GM23338 (cell line): ENCODE data around the gene RNU1-1. TPM values are rescaled to one million over a fixed set of nuclear protein-coding genes. Genes with fewer than 3 reads are reported as not detected.
A peak's percentile ranks its signal among the peaks of the same experiment; 100 is the strongest.
"Not testable (repeated sequence)": the region's sequence is repeated elsewhere in the genome, so short reads cannot be mapped to it uniquely, and the experiment has no call there.

ENCODE experiments used
- ATAC-seq: fragments of 200-7000 bp; cut with Tn5 transposase; 3 replicates; pipeline ENCODE4 v1.9.1; 2020
- DNase-seq: peaks from one replicate; pipeline ENCODE4 v3.0.0-alpha.2; 2015; ENCODE audit warnings: low spot score
- H2AFZ ChIP-seq: fragments of 200-600 bp; sonication (generic); 2 replicates; pipeline ENCODE4 v1.8.0; 2016; ENCODE audit warnings: antibody characterized with exemption, mild to moderate bottlenecking, moderate library complexity
- H3F3A ChIP-seq: fragments of 200-600 bp; sonication (generic); replicated peaks from 2 replicates; pipeline ENCODE4 v1.8.0; 2017; ENCODE audit warnings: antibody characterized with exemption, mixed run types, low read depth
- H3K27ac ChIP-seq: fragments of 200-600 bp; sonication (generic); 2 replicates; pipeline ENCODE4 v1.6.1; 2016; ENCODE audit warnings: low read depth
- H3K27me3 ChIP-seq: fragments of 200-600 bp; sonication (generic); 2 replicates; pipeline ENCODE4 v1.8.0; 2016; ENCODE audit warnings: mild to moderate bottlenecking, mixed run types, moderate library complexity; ENCODE audit not compliant: insufficient read depth
- H3K36me3 ChIP-seq: fragments of 200-600 bp; sonication (generic); 2 replicates; pipeline ENCODE4 v1.8.0; 2016; ENCODE audit warnings: mild to moderate bottlenecking; ENCODE audit not compliant: insufficient read depth
- H3K4me1 ChIP-seq: fragments of 200-600 bp; sonication (generic); 2 replicates; pipeline ENCODE4 v1.8.0; 2016; ENCODE audit warnings: mild to moderate bottlenecking, moderate library complexity; ENCODE audit not compliant: insufficient read depth
- H3K4me2 ChIP-seq: fragments of 200-600 bp; sonication (generic); 2 replicates; pipeline ENCODE4 v1.7.1; 2017; ENCODE audit warnings: mixed run types
- H3K4me3 ChIP-seq: fragments of 200-600 bp; sonication (generic); 2 replicates; pipeline ENCODE4 v1.6.1; 2016; ENCODE audit warnings: mixed run types
- H3K79me2 ChIP-seq: fragments of 200-600 bp; sonication (generic); replicated peaks from 2 replicates; pipeline ENCODE4 v1.8.0; 2017; ENCODE audit warnings: mild to moderate bottlenecking; ENCODE audit not compliant: insufficient read depth
- H3K9me2 ChIP-seq: fragments of 200-600 bp; sonication (generic); 2 replicates; pipeline ENCODE4 v1.8.0; 2017; ENCODE audit not compliant: insufficient read depth
- H4K20me1 ChIP-seq: fragments of 200-600 bp; sonication (generic); replicated peaks from 2 replicates; pipeline ENCODE4 v1.8.0; 2017; ENCODE audit warnings: mild to moderate bottlenecking; ENCODE audit not compliant: insufficient read depth
- H3K27ac Mint-ChIP-seq: 2 replicates; pipeline ENCODE4 v1.8.0; 2020; ENCODE audit warnings: inconsistent platforms, mild to moderate bottlenecking, moderate library complexity, mixed read lengths
- H3K27me3 Mint-ChIP-seq: 3 replicates; pipeline ENCODE4 v1.8.0; 2022; ENCODE audit warnings: low read depth, mild to moderate bottlenecking, moderate library complexity, mixed read lengths, inconsistent platforms; ENCODE audit not compliant: insufficient read depth, poor library complexity
- H3K36me3 Mint-ChIP-seq: 3 replicates; pipeline ENCODE4 v1.8.0; 2021; ENCODE audit warnings: low read depth, mild to moderate bottlenecking, inconsistent platforms, moderate library complexity, mixed read lengths
- H3K4me1 Mint-ChIP-seq: 3 replicates; pipeline ENCODE4 v1.8.0; 2020; ENCODE audit warnings: mild to moderate bottlenecking, inconsistent platforms, mixed read lengths
- H3K4me3 Mint-ChIP-seq: 3 replicates; pipeline ENCODE4 v1.8.0; 2021; ENCODE audit warnings: moderate library complexity, mild to moderate bottlenecking, inconsistent platforms, mixed read lengths
- H3K9me3 Mint-ChIP-seq: 3 replicates; pipeline ENCODE4 v1.8.0; 2020; ENCODE audit warnings: moderate library complexity, mild to moderate bottlenecking, inconsistent platforms, mixed read lengths
- CREB1 ChIP-seq: fragments of 250-450 bp; sonication (Bioruptor Pico); IDR thresholded peaks from 2 replicates; pipeline ENCODE4 v1.5.0; 2020; ENCODE audit warnings: low read depth, mild to moderate bottlenecking, moderate library complexity
- ETS1 ChIP-seq: IDR thresholded peaks from 2 replicates; pipeline ENCODE4 v1.6.1; 2016; ENCODE audit warnings: antibody characterized with exemption
- POLR2AphosphoS5 ChIP-seq: IDR thresholded peaks from 2 replicates; pipeline ENCODE4 v1.6.1; 2016; ENCODE audit warnings: antibody characterized with exemption, low read depth
- long read RNA-seq: library from polyadenylated mRNA; unstranded; transcript quantifications from one replicate; pipeline ENCODE4 v2.0.0, GENCODE V29; 2020; ENCODE audit not compliant: unreplicated experiment
- polyA plus RNA-seq: library from polyadenylated mRNA; unstranded; fragments of >200 nt; fragmentation: Nextera tagmentation; extraction: Ambion mirVana; gene quantifications from 2 replicates; pipeline ENCODE4 v1.2.1, GENCODE V29; 2016
- total RNA-seq: library from RNA; depleted of rRNA; stranded (reverse); fragments of >200 nt; shearing (Covaris generic); gene quantifications from 2 replicates; pipeline ENCODE4 v1.2.3, GENCODE V29; 2014; rRNA removed

RNU1-1 gene
- total RNA-seq: under 0.01 TPM in 1 of 2 replicates, not detected in the other
- not detected in 2 replicates for polyA plus RNA-seq
- long read RNA-seq: 0 reads

- H3K9me3 Mint-ChIP-seq, H3K4me1 ChIP-seq, H3K27ac Mint-ChIP-seq, H3K27me3 ChIP-seq, H3K79me2 ChIP-seq, DNase-seq, H3K4me1 Mint-ChIP-seq, H3K27me3 Mint-ChIP-seq, H3K4me3 Mint-ChIP-seq, H4K20me1 ChIP-seq, H2AFZ ChIP-seq, H3K36me3 ChIP-seq, H3K36me3 Mint-ChIP-seq, H3K9me2 ChIP-seq, H3F3A ChIP-seq: not testable (repeated sequence)
- TF ChIP-seq CREB1 (CRISPR knock-in tag) (peak; percentile 77), ETS1 (peak; percentile 53; the same call in 1 of the 2 replicates), POLR2AphosphoS5 (0 out of 2 replicates have a peak, but pooled peaks have one; percentile 65)
- peak within 1 kb of the TSS; percentile 79 for H3K4me2 ChIP-seq
- H3K27ac ChIP-seq: peak within 1 kb of the TSS; percentile 89; the same call in 1 of the 2 replicates
- H3K4me3 ChIP-seq: peak within 1 kb of the TSS; percentile 59
- ATAC-seq: peak; percentile 53
These were observed at the start of gene RNU1-1 for GRCh38 chr1:16514107-16515055. RNU1-1 (minus strand) TSS chr1:16514285.

- H3K9me3 Mint-ChIP-seq, H3K4me3 ChIP-seq, H2AFZ ChIP-seq, H3K4me2 ChIP-seq, H3K27ac Mint-ChIP-seq, DNase-seq, H3K79me2 ChIP-seq, H3K27ac ChIP-seq, H3K4me3 Mint-ChIP-seq, H4K20me1 ChIP-seq, ATAC-seq, H3K4me1 ChIP-seq, H3F3A ChIP-seq, H3K27me3 ChIP-seq, H3K4me1 Mint-ChIP-seq, H3K36me3 ChIP-seq, H3K9me2 ChIP-seq, H3K36me3 Mint-ChIP-seq, H3K27me3 Mint-ChIP-seq: not testable (repeated sequence)
These were observed 47.0 kb upstream of the RNU1-1 start for GRCh38 chr1:16561035-16561434.

GRCh38 chr1:16560498-16560897 lies 46.4 kb upstream of the RNU1-1 start:
- not testable (repeated sequence) for H3K4me1 Mint-ChIP-seq, H3K27ac Mint-ChIP-seq, H3K36me3 ChIP-seq, H3K4me2 ChIP-seq, H3K9me2 ChIP-seq, ATAC-seq, H3K27ac ChIP-seq, H2AFZ ChIP-seq, H3K36me3 Mint-ChIP-seq, H3K79me2 ChIP-seq, H3K9me3 Mint-ChIP-seq, H4K20me1 ChIP-seq, H3K4me3 Mint-ChIP-seq, H3F3A ChIP-seq, H3K4me1 ChIP-seq, H3K27me3 Mint-ChIP-seq, H3K4me3 ChIP-seq, DNase-seq, H3K27me3 ChIP-seq

GRCh38 chr1:16559688-16560087 lies 45.6 kb upstream of the RNU1-1 start:
- H3K36me3 ChIP-seq: not testable (repeated sequence)

GRCh38 chr1:16557034-16557433 lies 42.9 kb upstream of the RNU1-1 start:
- H3K27me3 Mint-ChIP-seq, H3K27ac ChIP-seq, H3K4me2 ChIP-seq, H3K36me3 ChIP-seq, H3K79me2 ChIP-seq, H3K4me1 Mint-ChIP-seq, H3K27ac Mint-ChIP-seq, H3K36me3 Mint-ChIP-seq, H4K20me1 ChIP-seq, H3K4me3 Mint-ChIP-seq, H3K4me3 ChIP-seq, DNase-seq, H3K9me2 ChIP-seq, H3K27me3 ChIP-seq, H3K9me3 Mint-ChIP-seq, ATAC-seq, H2AFZ ChIP-seq, H3K4me1 ChIP-seq, H3F3A ChIP-seq: not testable (repeated sequence)

More at GRCh38 chr1:16559688-16560087, 45.6 kb upstream of the RNU1-1 start:
- not testable (repeated sequence) for H3K4me2 ChIP-seq, H3K9me2 ChIP-seq, H3K4me1 ChIP-seq, H3K79me2 ChIP-seq, DNase-seq, H3K27ac Mint-ChIP-seq, H3F3A ChIP-seq, H3K9me3 Mint-ChIP-seq, H4K20me1 ChIP-seq, H3K27ac ChIP-seq, H3K27me3 ChIP-seq, H3K36me3 Mint-ChIP-seq, H2AFZ ChIP-seq, H3K4me3 ChIP-seq, H3K4me1 Mint-ChIP-seq, H3K4me3 Mint-ChIP-seq, H3K27me3 Mint-ChIP-seq
- peak; percentile 25; the same call in 2 of the 3 replicates for ATAC-seq

- H3K9me2 ChIP-seq, H3K36me3 ChIP-seq, H3K4me1 Mint-ChIP-seq, H3K79me2 ChIP-seq, H3K36me3 Mint-ChIP-seq, H3K27ac Mint-ChIP-seq, ATAC-seq, H3K4me3 ChIP-seq, H3F3A ChIP-seq, DNase-seq, H3K4me3 Mint-ChIP-seq, H3K9me3 Mint-ChIP-seq, H2AFZ ChIP-seq, H3K27me3 Mint-ChIP-seq, H3K27ac ChIP-seq, H4K20me1 ChIP-seq, H3K4me2 ChIP-seq, H3K4me1 ChIP-seq, H3K27me3 ChIP-seq: not testable (repeated sequence)
These were observed 39.2 kb upstream of the RNU1-1 start for GRCh38 chr1:16553244-16553643.
